ENCODE data around the gene CLEC20A.

- TF ChIP-seq, protein P1, sequence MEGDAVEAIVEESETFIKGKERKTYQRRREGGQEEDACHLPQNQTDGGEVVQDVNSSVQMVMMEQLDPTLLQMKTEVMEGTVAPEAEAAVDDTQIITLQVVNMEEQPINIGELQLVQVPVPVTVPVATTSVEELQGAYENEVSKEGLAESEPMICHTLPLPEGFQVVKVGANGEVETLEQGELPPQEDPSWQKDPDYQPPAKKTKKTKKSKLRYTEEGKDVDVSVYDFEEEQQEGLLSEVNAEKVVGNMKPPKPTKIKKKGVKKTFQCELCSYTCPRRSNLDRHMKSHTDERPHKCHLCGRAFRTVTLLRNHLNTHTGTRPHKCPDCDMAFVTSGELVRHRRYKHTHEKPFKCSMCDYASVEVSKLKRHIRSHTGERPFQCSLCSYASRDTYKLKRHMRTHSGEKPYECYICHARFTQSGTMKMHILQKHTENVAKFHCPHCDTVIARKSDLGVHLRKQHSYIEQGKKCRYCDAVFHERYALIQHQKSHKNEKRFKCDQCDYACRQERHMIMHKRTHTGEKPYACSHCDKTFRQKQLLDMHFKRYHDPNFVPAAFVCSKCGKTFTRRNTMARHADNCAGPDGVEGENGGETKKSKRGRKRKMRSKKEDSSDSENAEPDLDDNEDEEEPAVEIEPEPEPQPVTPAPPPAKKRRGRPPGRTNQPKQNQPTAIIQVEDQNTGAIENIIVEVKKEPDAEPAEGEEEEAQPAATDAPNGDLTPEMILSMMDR (conservative IDR thresholded peaks at IDR 0.05 in 1 of 2, IDR thresholded peaks at IDR 0.05 in 1 of 2; ENCODE audit: low read depth in 1 of 2, low read length in 2 of 2): no peak
- TF ChIP-seq EZH2 (IDR thresholded peaks at IDR 0.05; ENCODE audit: low read length, missing control alignments): no peak
Observed at GRCh38 chr1:178450871-178451270, 45.9 kb downstream of the CLEC20A start.

Data from fibroblast of lung (primary cell).